Tibial artery (tissue), 4 donors: ENCODE results near the gene VGLL4.

ENCODE experiments used
- DNase-seq, 2 donors: peaks; one replicate each; pipeline ENCODE4 v3.0.0-alpha.2; 2019
- H3K27ac ChIP-seq, 2 donors: fragments of 200-600 bp; sonication (generic) in 1 of 2; 1 replicate in 1 of 2; 2 replicates in 1 of 2; pipeline ENCODE4 v1.5.1; 2018 to 2019; ENCODE audit warnings: mild to moderate bottlenecking in 1 of 2
- H3K27me3 ChIP-seq, 2 donors: fragments of 200-600 bp; sonication (generic) in 1 of 2; one replicate each; pipeline versions ENCODE4 v1.5.1 to v1.6.0; 2016 to 2019
- H3K36me3 ChIP-seq, 3 donors: fragments of 200-600 bp; sonication (generic) in 2 of 3; one replicate each; pipeline ENCODE4 v1.5.1; 2016 to 2019; ENCODE audit warnings: mild to moderate bottlenecking in 2 of 3
- H3K4me1 ChIP-seq, 4 donors: fragments of 200-600 bp; sonication (generic) in 2 of 4; 1 replicate in 3 of 4; 2 replicates in 1 of 4; pipeline ENCODE4 v1.5.1; 2016 to 2019
- H3K4me3 ChIP-seq, 2 donors: fragments of 200-600 bp; sonication (generic) in 1 of 2; 1 replicate in 1 of 2; 2 replicates in 1 of 2; pipeline ENCODE4 v1.5.1; 2018 to 2019; ENCODE audit warnings: mild to moderate bottlenecking in 2 of 2
- H3K9me3 ChIP-seq, 3 donors: fragments of 200-600 bp; sonication (generic) in 1 of 3; one replicate each; pipeline ENCODE4 v1.5.1; 2016 to 2019
- intact Hi-C: fragments of 100-400 bp; cut with DNase I; formaldehyde crosslinking; loops from one replicate; pipeline ENCODE4 v1.15.0; 2023; ENCODE audit warnings: low total_unique reads
- TF ChIP-seq, protein P1 (sequence below), 2 experiments: fragments of 200-600 bp in 1 of 2; fragments of 450-650 bp in 1 of 2; IDR thresholded peaks; one replicate each; pipeline ENCODE4 v1.5.1; 2017 to 2019; ENCODE audit warnings: antibody characterized with exemption in 2 of 2, mild to moderate bottlenecking in 1 of 2, moderate library complexity in 1 of 2

VGLL4 gene

DNA sequence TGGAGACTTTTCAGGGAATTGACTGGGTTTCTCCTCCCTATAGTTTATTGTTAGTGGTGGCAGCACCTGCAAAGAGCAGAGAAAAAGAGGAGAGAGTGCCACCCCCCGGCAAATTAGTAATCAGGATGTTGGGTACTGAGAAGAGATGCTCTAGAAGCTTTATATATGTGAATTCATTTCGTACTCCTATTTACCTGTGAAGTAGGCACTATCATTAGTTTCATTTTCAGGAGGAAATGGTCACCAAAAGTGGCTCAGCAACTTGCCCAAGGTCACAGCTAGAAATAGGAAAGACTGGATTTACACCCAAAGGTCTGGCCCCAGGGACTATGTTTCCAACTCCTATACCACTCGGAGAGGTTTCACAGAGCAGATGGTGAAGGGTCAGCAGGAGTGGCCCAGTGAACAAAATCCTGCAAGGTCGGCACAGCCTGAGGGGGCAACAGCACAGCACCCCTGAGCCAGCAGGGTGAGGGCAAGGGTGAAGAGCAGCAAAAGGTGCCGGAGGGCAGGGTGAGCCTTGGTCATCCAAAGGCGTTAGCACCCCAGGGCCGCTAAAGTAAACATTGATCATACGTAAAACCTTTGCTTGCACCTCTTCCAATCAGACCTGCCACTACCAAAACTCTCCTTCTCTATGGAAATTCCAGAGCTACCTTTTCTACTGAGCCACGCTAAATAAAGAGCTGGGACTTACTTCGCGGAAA lies 23.6 kb downstream of the VGLL4 start:
- no peak for DNase-seq
- intact Hi-C loops: no loop called here
- no peak overlapping the region for H3K27ac ChIP-seq

GRCh38 chr3:11619461-11619860 lies 24.3 kb downstream of the VGLL4 start:
- Histone ChIP-seq H3K4me1 (peaks cover 0 to 71% (median 22%) of the 10 kb centered on the region in 4 donors), H3K27ac (no peak overlapping the region)
- intact Hi-C loops: no loop called here

More for the DNA sequence above, 23.6 kb downstream of the VGLL4 start:
- no peaks in the 10 kb centered on the region for H3K27me3 ChIP-seq
- H3K4me3 ChIP-seq: no peak overlapping the region
- no peaks in the 10 kb centered on the region for H3K36me3 ChIP-seq
- TF ChIP-seq, protein P1, sequence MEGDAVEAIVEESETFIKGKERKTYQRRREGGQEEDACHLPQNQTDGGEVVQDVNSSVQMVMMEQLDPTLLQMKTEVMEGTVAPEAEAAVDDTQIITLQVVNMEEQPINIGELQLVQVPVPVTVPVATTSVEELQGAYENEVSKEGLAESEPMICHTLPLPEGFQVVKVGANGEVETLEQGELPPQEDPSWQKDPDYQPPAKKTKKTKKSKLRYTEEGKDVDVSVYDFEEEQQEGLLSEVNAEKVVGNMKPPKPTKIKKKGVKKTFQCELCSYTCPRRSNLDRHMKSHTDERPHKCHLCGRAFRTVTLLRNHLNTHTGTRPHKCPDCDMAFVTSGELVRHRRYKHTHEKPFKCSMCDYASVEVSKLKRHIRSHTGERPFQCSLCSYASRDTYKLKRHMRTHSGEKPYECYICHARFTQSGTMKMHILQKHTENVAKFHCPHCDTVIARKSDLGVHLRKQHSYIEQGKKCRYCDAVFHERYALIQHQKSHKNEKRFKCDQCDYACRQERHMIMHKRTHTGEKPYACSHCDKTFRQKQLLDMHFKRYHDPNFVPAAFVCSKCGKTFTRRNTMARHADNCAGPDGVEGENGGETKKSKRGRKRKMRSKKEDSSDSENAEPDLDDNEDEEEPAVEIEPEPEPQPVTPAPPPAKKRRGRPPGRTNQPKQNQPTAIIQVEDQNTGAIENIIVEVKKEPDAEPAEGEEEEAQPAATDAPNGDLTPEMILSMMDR (IDR thresholded peaks at IDR 0.05): no peak
- no peaks in the 10 kb centered on the region for H3K9me3 ChIP-seq
- peaks cover 0 to 77% (median 24%) of the 10 kb centered on the region in 4 donors for H3K4me1 ChIP-seq

DNA sequence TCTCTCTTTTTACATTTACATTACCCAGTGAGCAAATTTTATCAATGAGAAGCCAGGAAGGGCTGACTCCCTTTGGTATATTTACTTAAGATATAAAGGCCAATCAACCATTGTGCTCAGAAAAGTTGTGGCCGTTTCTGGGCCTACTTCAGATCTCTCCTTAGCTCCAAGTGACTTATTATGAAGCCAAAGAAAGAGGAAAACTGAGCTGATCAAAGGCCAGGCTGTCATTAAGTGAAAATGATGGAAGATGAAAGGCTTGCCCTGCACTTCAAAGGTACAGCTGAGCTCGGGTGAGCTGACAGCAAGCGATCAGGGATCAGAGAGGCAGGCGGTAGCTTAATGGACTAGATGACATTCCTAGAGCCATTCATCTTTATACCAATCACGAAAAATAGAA lies 24.8 kb downstream of the VGLL4 start:
- no peak overlapping the region for H3K4me3 ChIP-seq
- peaks cover 0 to 71% (median 22%) of the 10 kb centered on the region in 4 donors for H3K4me1 ChIP-seq
- no peak for DNase-seq
- intact Hi-C loops: no loop called here
- no peaks in the 10 kb centered on the region for H3K9me3 ChIP-seq
- TF ChIP-seq, protein P1 (IDR thresholded peaks at IDR 0.05): no peak
- H3K27me3 ChIP-seq: no peaks in the 10 kb centered on the region
- no peak overlapping the region for H3K27ac ChIP-seq
- no peaks in the 10 kb centered on the region for H3K36me3 ChIP-seq

More at GRCh38 chr3:11619461-11619860, 24.3 kb downstream of the VGLL4 start:
- no peak overlapping the region for H3K4me3 ChIP-seq
- no peaks in the 10 kb centered on the region for H3K9me3 ChIP-seq
- TF ChIP-seq, protein P1 (IDR thresholded peaks at IDR 0.05): no peak
- no peaks in the 10 kb centered on the region for H3K36me3 ChIP-seq
- DNase-seq: no peak
- no peaks in the 10 kb centered on the region for H3K27me3 ChIP-seq

- H3K4me1 ChIP-seq: peaks cover 0 to 83% (median 26%) of the 10 kb centered on the region in 4 donors
These were observed 27.2 kb downstream of the VGLL4 start for GRCh38 chr3:11616551-11616950.

DNA sequence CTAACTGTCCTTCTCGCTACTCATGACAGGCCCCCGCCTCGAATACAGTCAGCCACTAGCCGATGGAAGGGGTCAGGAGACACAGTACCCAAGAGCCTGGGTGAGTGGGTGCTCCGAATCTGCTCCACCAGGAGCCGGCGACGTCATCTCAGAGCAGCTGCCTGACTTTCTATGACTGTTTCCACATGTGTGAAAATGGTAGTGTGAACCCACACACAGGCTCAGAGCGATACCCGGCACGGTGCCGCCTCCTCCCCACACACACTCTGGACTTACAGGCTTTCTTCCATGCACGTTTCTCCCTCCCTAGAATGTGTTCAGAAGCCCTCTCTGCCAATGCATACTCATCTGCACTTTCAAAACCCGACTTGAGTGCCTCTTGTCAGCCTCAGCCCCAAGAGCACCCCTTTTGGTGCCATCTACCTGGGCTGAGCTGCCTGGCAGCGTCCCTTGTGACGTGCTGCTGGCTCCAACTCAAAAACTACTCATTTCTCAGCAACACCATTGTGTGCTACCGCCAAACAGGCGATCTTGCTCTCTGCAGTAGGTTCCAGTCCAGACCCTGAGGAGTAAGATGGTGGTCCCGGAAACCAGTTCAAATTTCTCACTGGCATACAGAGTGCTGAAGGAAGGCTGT lies 29.7 kb downstream of the VGLL4 start:
- TF ChIP-seq, protein P1 (IDR thresholded peaks at IDR 0.05): no peak
- no peak overlapping the region for H3K27ac ChIP-seq
- H3K4me3 ChIP-seq: no peak overlapping the region
- peaks cover 0 to 87% (median 28%) of the 10 kb centered on the region in 4 donors for H3K4me1 ChIP-seq
- no peaks in the 10 kb centered on the region for H3K36me3 ChIP-seq
- intact Hi-C loops: no loop called here
- H3K27me3 ChIP-seq: no peaks in the 10 kb centered on the region
- DNase-seq: no peak
- H3K9me3 ChIP-seq: no peaks in the 10 kb centered on the region

More at GRCh38 chr3:11616551-11616950, 27.2 kb downstream of the VGLL4 start:
- H3K27ac ChIP-seq: no peak overlapping the region
- DNase-seq: no peak
- TF ChIP-seq, protein P1 (IDR thresholded peaks at IDR 0.05): no peak
- no peaks in the 10 kb centered on the region for H3K27me3 ChIP-seq
- intact Hi-C loops: no loop called here
- H3K4me3 ChIP-seq: no peak overlapping the region
- no peaks in the 10 kb centered on the region for H3K9me3 ChIP-seq
- no peaks in the 10 kb centered on the region for H3K36me3 ChIP-seq
